AG10803 (cell line): ENCODE measurements around the gene ROBO1.
"Not testable (repeated sequence)": the region's sequence is repeated elsewhere in the genome, so short reads cannot be mapped to it uniquely, and the experiment has no call there.

Source experiments
- DNase-seq: peaks from one replicate; pipeline ENCODE4 v3.0.0; 2010; ENCODE audit warnings: low read depth
- H3K4me3 ChIP-seq: 2 replicates; pipeline ENCODE4 v1.5.1; 2011; ENCODE audit warnings: mild to moderate bottlenecking, low read length, control low read depth
- CTCF ChIP-seq: conservative IDR thresholded peaks from 2 replicates; pipeline ENCODE4 v1.5.1; 2011; ENCODE audit warnings: mild to moderate bottlenecking, low read length, control low read depth, inconsistent platforms

The ROBO1 gene

GRCh38 chr3:79515072-79515471 lies 252.7 kb downstream of the ROBO1 start:
- no peak overlapping the region for H3K4me3 ChIP-seq
- TF ChIP-seq CTCF, result no peak
- no peak for DNase-seq

DNA sequence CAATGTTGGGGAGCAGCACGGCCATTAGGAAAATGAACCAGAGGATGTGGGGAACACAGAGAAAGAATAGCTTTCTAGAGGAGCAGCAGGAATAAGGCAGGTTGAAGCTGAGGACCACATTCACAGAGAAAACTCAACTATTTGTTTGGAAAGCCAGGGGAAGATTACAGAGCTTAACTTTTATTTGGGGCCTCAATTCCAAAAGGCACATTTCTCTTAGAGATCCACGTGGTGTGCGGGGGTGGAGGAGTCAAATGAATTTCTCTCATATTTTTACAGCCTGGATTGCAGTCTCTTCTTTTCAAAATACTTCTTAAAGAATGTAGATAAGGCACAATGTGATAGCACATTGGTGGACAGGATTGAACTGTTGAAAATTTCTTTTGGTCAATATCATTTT lies 253.7 kb downstream of the ROBO1 start:
- no peak for TF ChIP-seq CTCF
- no peak for DNase-seq
- H3K4me3 ChIP-seq, result no peak overlapping the region

GRCh38 chr3:79506751-79507150 lies 261.0 kb downstream of the ROBO1 start:
- TF ChIP-seq CTCF, result no peak
- no peak for DNase-seq
- no peak overlapping the region for H3K4me3 ChIP-seq

DNA sequence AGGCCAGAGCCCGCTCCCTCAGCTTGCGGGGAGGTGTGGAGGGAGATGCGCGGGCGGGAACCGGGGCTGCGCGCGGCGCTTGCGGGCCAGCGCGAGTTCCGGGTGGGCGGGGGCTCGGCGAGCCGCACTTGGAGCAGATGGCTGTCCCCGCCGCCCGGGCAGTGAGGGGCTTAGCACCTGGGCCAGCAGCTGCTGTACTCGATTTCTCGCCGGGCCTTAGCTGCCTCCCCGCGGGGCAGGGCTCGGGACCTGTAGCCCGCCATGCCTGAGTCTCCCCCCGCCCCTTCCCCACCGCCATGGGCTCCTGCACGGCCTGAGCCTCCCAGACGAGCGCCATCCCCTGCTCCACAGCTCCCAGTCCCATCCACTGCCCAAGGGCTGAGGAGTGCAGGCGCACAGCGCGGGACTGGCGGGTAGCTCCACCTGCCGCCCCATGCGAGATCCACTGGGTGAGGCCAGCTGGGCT lies 265.5 kb downstream of the ROBO1 start:
- not testable (repeated sequence) for H3K4me3 ChIP-seq, DNase-seq

DNA sequence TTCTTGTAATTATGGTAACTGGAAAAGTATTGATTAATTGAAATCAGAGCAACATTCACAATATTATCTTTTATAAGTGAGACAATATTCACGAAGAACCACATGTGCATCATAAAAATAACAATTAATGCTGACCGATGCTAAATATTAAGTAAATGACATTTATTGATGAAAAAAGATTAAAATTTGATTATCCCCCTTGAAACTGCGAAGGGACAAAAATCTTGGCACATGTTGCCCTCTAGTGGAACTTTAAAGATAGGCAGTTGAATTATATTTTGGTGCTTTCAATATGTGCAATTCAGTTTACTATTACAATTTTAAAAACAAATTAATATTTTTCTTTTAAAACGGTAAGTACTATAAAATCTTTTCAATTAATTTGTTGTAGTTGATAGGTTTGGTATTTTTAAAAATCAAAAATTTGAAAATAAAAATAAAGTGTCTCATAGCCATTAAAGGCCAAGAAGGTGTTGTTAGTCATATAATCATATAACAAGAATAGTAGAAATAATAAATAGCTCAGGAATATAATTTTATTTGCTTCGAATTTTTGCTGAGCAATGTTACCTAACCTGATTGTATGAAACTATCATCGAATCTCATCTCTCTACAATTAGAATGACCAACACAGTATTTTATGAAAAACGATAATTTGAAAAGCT lies 270.2 kb downstream of the ROBO1 start:
- peak; percentile 77 for TF ChIP-seq CTCF
- no peak overlapping the region for H3K4me3 ChIP-seq
- peak; percentile 12 for DNase-seq

- TF ChIP-seq CTCF, result no peak
- peak; percentile 0 for DNase-seq
- no peak overlapping the region for H3K4me3 ChIP-seq
Measured at GRCh38 chr3:79491029-79491641, 276.7 kb downstream of the ROBO1 start.

DNA sequence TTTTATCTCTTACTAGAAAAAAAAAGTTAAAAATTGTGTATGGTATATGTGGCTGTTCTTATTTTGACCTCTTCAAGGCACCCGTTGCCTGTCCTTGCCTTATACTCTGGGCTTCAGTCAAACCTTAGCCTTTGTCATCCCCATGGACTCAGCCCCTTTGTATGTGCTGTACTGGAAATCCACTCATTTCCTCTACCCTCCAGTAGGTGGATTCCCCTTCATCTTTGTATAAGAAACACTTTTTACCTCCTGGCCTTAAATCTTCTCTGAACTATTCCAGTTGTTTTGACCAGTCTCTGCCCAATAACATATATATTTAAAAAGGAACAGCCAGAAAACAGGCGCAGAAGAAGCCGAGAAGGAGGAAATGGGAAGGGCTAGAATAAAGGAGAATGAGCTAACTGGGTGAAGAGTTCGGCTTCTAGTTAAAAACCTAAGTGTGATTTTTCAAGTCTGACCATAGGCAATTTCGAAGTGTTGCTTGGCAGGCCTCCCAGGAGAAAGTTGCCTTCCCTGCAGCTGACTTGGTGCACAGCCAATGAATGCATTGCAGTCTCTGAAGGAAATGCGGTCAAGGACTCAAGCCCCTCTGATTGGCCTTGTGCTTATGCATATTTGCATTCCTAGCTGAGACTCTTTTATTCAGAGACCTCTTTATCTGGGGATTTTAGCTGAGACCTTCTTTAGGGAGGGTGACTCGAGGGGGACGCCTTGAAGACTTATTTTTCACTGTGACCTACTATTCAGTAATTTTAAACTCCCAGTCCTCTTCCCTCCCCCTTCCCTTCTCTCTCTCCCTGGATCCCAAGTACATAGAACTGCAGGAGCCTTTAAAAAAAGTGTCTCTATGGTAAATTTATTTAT lies 277.4 kb downstream of the ROBO1 start:
- H3K4me3 ChIP-seq, result no peak overlapping the region
- peak; percentile 8; the same call in 1 of the 2 replicates for TF ChIP-seq CTCF
- DNase-seq, result peak; percentile 54
